RWPE2 (cell line): Measurements from ENCODE around the gene KIAA1217.

ENCODE experiments used
- ATAC-seq: fragments of 200-7000 bp; cut with Tn5 transposase; 3 replicates; pipeline ENCODE4 v1.9.1; 2021; ENCODE audit warnings: low read depth
- DNase-seq: peaks from one replicate; pipeline ENCODE4 v3.0.0-alpha.2; 2020; ENCODE audit warnings: low spot score
- H3K27ac ChIP-seq: fragments of 450-650 bp; 2 replicates; pipeline ENCODE4 v1.5.1; 2017; ENCODE audit warnings: mild to moderate bottlenecking; ENCODE audit not compliant: poor library complexity, severe bottlenecking
- H3K27me3 ChIP-seq: fragments of 250-450 bp; sonication (Bioruptor Pico); 2 replicates; pipeline ENCODE4 v1.5.1; 2021; ENCODE audit warnings: mild to moderate bottlenecking, moderate library complexity; ENCODE audit not compliant: insufficient read depth, poor library complexity, severe bottlenecking
- H3K36me3 ChIP-seq: fragments of 250-450 bp; sonication (Bioruptor Pico); 2 replicates; pipeline ENCODE4 v1.5.1; 2020; ENCODE audit warnings: low read depth, mild to moderate bottlenecking, moderate library complexity
- H3K4me1 ChIP-seq: fragments of 250-450 bp; sonication (Bioruptor Pico); 2 replicates; pipeline ENCODE4 v1.5.1; 2021; ENCODE audit warnings: mild to moderate bottlenecking, moderate library complexity; ENCODE audit not compliant: insufficient read depth, poor library complexity, severe bottlenecking
- H3K4me3 ChIP-seq: fragments of 250-450 bp; sonication (Bioruptor Pico); 2 replicates; pipeline ENCODE4 v1.5.1; 2021; ENCODE audit warnings: mild to moderate bottlenecking, moderate library complexity; ENCODE audit not compliant: severe bottlenecking
- H3K9me3 ChIP-seq: fragments of 250-450 bp; sonication (Bioruptor Pico); 2 replicates; pipeline ENCODE4 v1.5.1; 2021; ENCODE audit warnings: mild to moderate bottlenecking, moderate library complexity; ENCODE audit not compliant: severe bottlenecking
- CTCF ChIP-seq: fragments of 450-650 bp; IDR thresholded peaks from one replicate; pipeline ENCODE4 v1.5.1; 2017; ENCODE audit warnings: mild to moderate bottlenecking, moderate library complexity; ENCODE audit not compliant: poor library complexity, severe bottlenecking

KIAA1217 gene

GRCh38 chr10:24483701-24484100, 274.8 kb downstream of the KIAA1217 start:
- peak; percentile 100 for ATAC-seq

GRCh38 chr10:24484771-24485170, 275.8 kb downstream of the KIAA1217 start:
- DNase-seq (no peak), ATAC-seq (no peak)
- Histone ChIP-seq H3K9me3 (no peaks in the 10 kb centered on the region), H3K27ac (peak overlapping the region; percentile 96), H3K27me3 (no peaks in the 10 kb centered on the region), H3K4me1 (peaks cover 31% of the 10 kb centered on the region), H3K4me3 (no peak overlapping the region), H3K36me3 (peaks cover 18% of the 10 kb centered on the region)
- TF ChIP-seq CTCF: no peak

More at GRCh38 chr10:24483701-24484100, 274.8 kb downstream of the KIAA1217 start:
- H3K4me3 ChIP-seq: no peak overlapping the region
- no peak for TF ChIP-seq CTCF
- H3K9me3 ChIP-seq: no peaks in the 10 kb centered on the region
- peaks cover 18% of the 10 kb centered on the region for H3K36me3 ChIP-seq
- H3K27me3 ChIP-seq: no peaks in the 10 kb centered on the region
- peak overlapping the region; percentile 96 for H3K27ac ChIP-seq
- H3K4me1 ChIP-seq: peaks cover 27% of the 10 kb centered on the region
- DNase-seq: peak; percentile 93

GRCh38 chr10:24485304-24485703, 276.4 kb downstream of the KIAA1217 start:
- Histone ChIP-seq H3K9me3 (no peaks in the 10 kb centered on the region), H3K27me3 (no peaks in the 10 kb centered on the region), H3K4me3 (no peak overlapping the region), H3K27ac (peak overlapping the region; percentile 96), H3K4me1 (peaks cover 34% of the 10 kb centered on the region), H3K36me3 (peaks cover 18% of the 10 kb centered on the region)
- ATAC-seq: no peak
- no peak for TF ChIP-seq CTCF
- no peak for DNase-seq

GRCh38 chr10:24488631-24489030, 279.7 kb downstream of the KIAA1217 start:
- TF ChIP-seq CTCF: no peak
- Histone ChIP-seq H3K27ac (peak overlapping the region; percentile 57), H3K9me3 (no peaks in the 10 kb centered on the region), H3K4me3 (no peak overlapping the region), H3K27me3 (no peaks in the 10 kb centered on the region), H3K4me1 (peaks cover 39% of the 10 kb centered on the region), H3K36me3 (peaks cover 30% of the 10 kb centered on the region)
- ATAC-seq: no peak; the same call in 2 of the 3 replicates
- DNase-seq: no peak

- no peak overlapping the region for H3K27ac ChIP-seq
- H3K9me3 ChIP-seq: no peaks in the 10 kb centered on the region
- no peak for DNase-seq
- no peak for TF ChIP-seq CTCF
- ATAC-seq: no peak
- no peaks in the 10 kb centered on the region for H3K27me3 ChIP-seq
- peaks cover 46% of the 10 kb centered on the region for H3K36me3 ChIP-seq
- no peak overlapping the region for H3K4me3 ChIP-seq
- peaks cover 25% of the 10 kb centered on the region for H3K4me1 ChIP-seq
Observed at GRCh38 chr10:24493165-24493564, 284.2 kb downstream of the KIAA1217 start.
